Neuronal stem cell (in vitro differentiated cells): ENCODE measurements around the gene CAPG.

Experiments used
- DNase-seq: peaks from one replicate; pipeline ENCODE4 v3.0.0-alpha.2; 2013; ENCODE audit warnings: low spot score
- H2AFZ ChIP-seq: one replicate; pipeline ENCODE4 v1.6.1; 2013; ENCODE audit warnings: mild to moderate bottlenecking, low read length, inconsistent platforms
- H2AK5ac ChIP-seq: 2 replicates; pipeline ENCODE4 v1.6.1; 2013; ENCODE audit warnings: low read depth, mild to moderate bottlenecking, inconsistent platforms, low read length, moderate library complexity, mixed read lengths
- H2BK120ac ChIP-seq: 2 replicates; pipeline ENCODE4 v1.6.1; 2013; ENCODE audit warnings: low read depth, mild to moderate bottlenecking, inconsistent platforms, low read length, moderate library complexity, mixed read lengths
- H2BK12ac ChIP-seq: one replicate; pipeline ENCODE4 v1.6.1; 2013; ENCODE audit warnings: low read length, inconsistent platforms
- H2BK15ac ChIP-seq: 2 replicates; pipeline ENCODE4 v1.6.1; 2013; ENCODE audit warnings: mild to moderate bottlenecking, low read length, inconsistent platforms, mixed read lengths
- H2BK5ac ChIP-seq: one replicate; pipeline ENCODE4 v1.6.1; 2013; ENCODE audit warnings: inconsistent platforms, mild to moderate bottlenecking, low read length, moderate library complexity
- H3K14ac ChIP-seq: one replicate; pipeline ENCODE4 v1.6.1; 2013; ENCODE audit warnings: low read length, inconsistent platforms
- H3K18ac ChIP-seq: 2 replicates; pipeline ENCODE4 v1.6.1; 2013; ENCODE audit warnings: low read length, inconsistent platforms
- H3K23ac ChIP-seq: 2 replicates; pipeline ENCODE4 v1.6.1; 2013; ENCODE audit warnings: low read depth, mild to moderate bottlenecking, mixed read lengths, low read length, inconsistent platforms; ENCODE audit not compliant: poor library complexity
- H3K27ac ChIP-seq: replicated peaks from 3 replicates; pipeline ENCODE4 v1.5.1; 2013; ENCODE audit warnings: low read length, inconsistent platforms
- H3K27me3 ChIP-seq, 3 experiments: 2 replicates each; pipeline ENCODE4 v1.6.1; 2013; ENCODE audit warnings: low read length in 3 of 3, mild to moderate bottlenecking in 2 of 3, inconsistent platforms in 1 of 3, low read depth in 1 of 3, mixed read lengths in 1 of 3, moderate library complexity in 1 of 3; ENCODE audit not compliant: control insufficient read depth in 3 of 3, insufficient read depth in 3 of 3
- H3K36me3 ChIP-seq, 2 donors: replicated peaks in 1 of 2; 2 replicates each; pipeline ENCODE4 v1.6.1; 2013; ENCODE audit warnings: low read length in 2 of 2; ENCODE audit not compliant: control insufficient read depth in 2 of 2, insufficient read depth in 2 of 2
- H3K4ac ChIP-seq: 2 replicates; pipeline ENCODE4 v1.6.1; 2013; ENCODE audit warnings: inconsistent platforms, mild to moderate bottlenecking, low read length, moderate library complexity
- H3K4me1 ChIP-seq, 2 donors: 1 replicate in 1 of 2; 2 replicates in 1 of 2; pipeline ENCODE4 v1.6.1; 2013; ENCODE audit warnings: low read length in 2 of 2, low read depth in 1 of 2; ENCODE audit not compliant: control insufficient read depth in 2 of 2, insufficient read depth in 1 of 2
- H3K4me2 ChIP-seq: one replicate; pipeline ENCODE4 v1.6.1; 2013; ENCODE audit warnings: mild to moderate bottlenecking, low read length, inconsistent platforms; ENCODE audit not compliant: insufficient read depth, poor library complexity, severe bottlenecking
- H3K4me3 ChIP-seq, 2 donors: 2 replicates each; pipeline ENCODE4 v1.5.1; 2013; ENCODE audit warnings: low read length in 2 of 2, mild to moderate bottlenecking in 2 of 2, inconsistent platforms in 1 of 2, moderate library complexity in 1 of 2
- H3K79me1 ChIP-seq: one replicate; pipeline ENCODE4 v1.6.1; 2013; ENCODE audit warnings: low read depth, mild to moderate bottlenecking, inconsistent platforms, low read length, moderate library complexity
- H3K9ac ChIP-seq: one replicate; pipeline ENCODE4 v1.6.1; 2013; ENCODE audit warnings: mild to moderate bottlenecking, low read depth, low read length, inconsistent platforms; ENCODE audit not compliant: poor library complexity
- H3K9me3 ChIP-seq, 2 donors: replicated peaks in 1 of 2; 2 replicates each; pipeline versions ENCODE3 to v1.6.1; 2013; ENCODE audit warnings: low read length in 2 of 2, mild to moderate bottlenecking in 2 of 2, inconsistent platforms in 1 of 2, low read depth in 1 of 2, mixed read lengths in 1 of 2, moderate library complexity in 1 of 2; ENCODE audit not compliant: control insufficient read depth in 2 of 2, insufficient read depth in 1 of 2
- H4K8ac ChIP-seq: one replicate; pipeline ENCODE4 v1.6.1; 2013; ENCODE audit warnings: low read depth, mild to moderate bottlenecking, inconsistent platforms, low read length, moderate library complexity
- H4K91ac ChIP-seq: one replicate; pipeline ENCODE4 v1.6.1; 2013; ENCODE audit warnings: low read length, low read depth, mild to moderate bottlenecking, inconsistent platforms; ENCODE audit not compliant: poor library complexity
- WGBS, 2 donors: extraction: QIAGEN DNeasy Blood & Tissue Kit; methylation state at CpG; one replicate each; pipeline ENCODE4 v1.1.7; 2013; ENCODE audit warnings: missing lambda C conversion rate in 2 of 2, mixed read lengths in 1 of 2; ENCODE audit not compliant: insufficient read length in 2 of 2, insufficient replicate concordance in 1 of 2; ENCODE audit errors: extremely low coverage in 2 of 2; 5-methylcytosine and 5-hydroxymethylcytosine counted together

CAPG gene

DNA sequence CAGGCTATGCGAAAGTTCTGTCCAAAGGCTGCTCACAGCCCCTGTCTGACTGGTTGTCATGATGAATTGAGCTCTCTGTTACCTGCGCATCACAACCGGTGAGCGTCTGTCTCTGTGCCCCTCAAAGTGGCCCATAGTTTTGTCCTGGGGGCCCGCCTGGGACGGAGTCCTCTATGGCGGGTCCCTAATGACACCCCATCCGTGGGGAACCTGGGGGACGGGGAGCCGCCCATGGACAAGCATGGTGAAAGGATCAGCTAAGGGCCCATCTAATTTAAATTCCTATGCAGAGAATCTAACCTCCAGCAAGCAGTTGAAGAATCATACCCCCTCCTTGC is 55.1 kb downstream of the CAPG start:
- Histone ChIP-seq H4K8ac (no peak overlapping the region), H3K4me3 (peak overlapping the region; percentile 82 to 93), H3K27me3 (no peaks in the 10 kb centered on the region), H3K4me1 (peaks cover 4 to 7% of the 10 kb centered on the region in 2 donors), H3K18ac (peak overlapping the region; percentile 90), H2AK5ac (no peak overlapping the region), H3K79me1 (no peaks in the 10 kb centered on the region), H3K9ac (peak overlapping the region; percentile 90), H3K27ac (no peak overlapping the region), H3K4me2 (peak overlapping the region; percentile 67), H2BK15ac (no peak overlapping the region), H2AFZ (peak overlapping the region; percentile 97), H4K91ac (no peak overlapping the region), H3K23ac (no peak overlapping the region), H3K9me3 (no peaks in the 10 kb centered on the region), H3K14ac (no peak overlapping the region), H3K4ac (no peak overlapping the region), H3K36me3 (peaks cover 14 to 53% of the 10 kb centered on the region in 2 donors), H2BK12ac (no peak overlapping the region), H2BK5ac (peak overlapping the region; percentile 16), H2BK120ac (no peak overlapping the region)
- no CpG with 5 or more reads among the region's 10 CpGs for WGBS, 2 donors
- no peak for DNase-seq

DNA sequence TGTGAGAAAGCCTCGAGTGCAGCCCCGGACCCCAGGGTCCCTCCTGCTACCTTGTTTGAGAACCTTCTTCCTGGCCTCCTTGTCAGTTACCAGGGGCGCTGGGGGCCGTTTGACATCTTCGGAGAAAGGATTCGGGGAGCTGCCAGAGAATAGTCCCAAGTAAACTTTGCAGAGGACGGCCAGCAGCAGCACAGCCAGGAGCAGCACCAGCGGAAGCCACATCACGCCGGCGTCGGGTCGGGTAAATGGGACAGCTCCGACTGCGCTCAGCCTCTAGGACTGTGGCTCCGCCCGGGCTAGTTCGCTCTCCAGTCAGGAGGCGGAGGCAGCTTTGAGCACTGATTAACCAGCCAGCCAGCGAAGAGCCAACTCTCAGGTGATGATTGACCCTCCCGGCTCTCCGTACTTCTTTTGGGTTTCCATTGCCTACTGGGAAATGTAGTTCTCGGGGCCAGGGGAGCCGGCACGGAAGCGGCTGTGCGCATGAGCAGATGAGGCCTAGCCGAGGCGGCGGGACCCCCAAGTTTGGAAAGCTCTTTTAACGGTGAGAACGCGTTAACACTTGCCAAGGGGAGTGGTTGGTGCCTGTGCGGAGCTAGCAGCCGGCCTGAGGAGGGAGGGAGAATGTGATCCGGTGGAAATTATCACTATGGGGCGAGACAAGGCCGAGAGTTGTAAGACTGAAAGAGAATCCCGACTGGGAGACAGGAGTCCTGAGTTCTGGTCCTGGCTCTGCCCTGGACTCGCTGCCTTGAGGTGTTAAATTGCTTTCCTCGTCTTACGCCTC is 55.7 kb downstream of the CAPG start, which contains the start of the genes ELMOD3 and RETSAT:
TSS of gene ELMOD3 (plus strand) at position 484 of the 787 bp plus-strand sequence. CDS start 2,430 bp downstream, outside the sequence.
TSS of gene RETSAT (minus strand) at position 243 of the 787 bp plus-strand sequence. CDS start at position 222, 21 bp downstream.
- H3K79me1 ChIP-seq, result no peaks in the 10 kb centered on the region
- no peak within 1 kb of the TSS for H4K8ac ChIP-seq
- no peaks in the 10 kb centered on the region for H3K9me3 ChIP-seq
- no peak within 1 kb of the TSS for H2BK120ac ChIP-seq
- H3K27me3 ChIP-seq, result no peaks in the 10 kb centered on the region
- peaks cover 4 to 7% of the 10 kb centered on the region in 2 donors for H3K4me1 ChIP-seq
- DNase-seq, result peak; percentile 99
- peak within 1 kb of the TSS; percentile 97 for H2AFZ ChIP-seq
- peaks cover 17 to 54% of the 10 kb centered on the region in 2 donors for H3K36me3 ChIP-seq
- H3K27ac ChIP-seq, result no peak within 1 kb of the TSS
- peak within 1 kb of the TSS; percentile 90 for H3K18ac ChIP-seq
- H2BK12ac ChIP-seq, result no peak within 1 kb of the TSS
- peak within 1 kb of the TSS; percentile 90 for H3K9ac ChIP-seq
- H3K23ac ChIP-seq, result no peak within 1 kb of the TSS
- peak within 1 kb of the TSS; percentile 16 for H2BK5ac ChIP-seq
- H3K4me2 ChIP-seq, result peak within 1 kb of the TSS; percentile 71
- H2AK5ac ChIP-seq, result no peak within 1 kb of the TSS
- H3K4ac ChIP-seq, result no peak within 1 kb of the TSS
- H3K14ac ChIP-seq, result no peak within 1 kb of the TSS
- H3K4me3 ChIP-seq, result peak within 1 kb of the TSS; percentile 82 to 93
- H2BK15ac ChIP-seq, result peak within 1 kb of the TSS; percentile 5
- WGBS, 2 donors, result no CpG with 5 or more reads among the region's 42 CpGs
- no peak within 1 kb of the TSS for H4K91ac ChIP-seq

DNA sequence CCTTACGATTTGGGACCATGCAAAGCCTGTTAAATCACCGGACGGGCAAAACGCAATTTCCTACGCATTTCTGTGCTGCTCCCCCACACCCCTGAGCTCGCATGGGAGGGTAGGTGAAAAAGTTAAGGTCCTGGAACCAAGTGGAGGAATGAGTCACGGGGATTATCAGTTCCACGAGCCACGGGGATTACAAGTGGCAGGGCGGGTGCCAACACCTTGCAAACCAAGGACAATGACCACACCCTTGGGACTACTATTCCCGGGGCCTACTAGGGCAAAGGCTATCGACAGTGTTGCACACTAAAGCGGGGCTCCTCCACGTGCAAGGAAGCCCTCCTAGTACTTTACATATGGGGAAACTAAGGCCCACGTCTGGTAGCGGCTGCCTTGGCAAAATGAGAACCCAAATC is 56.3 kb downstream of the CAPG start:
- Histone ChIP-seq H3K9me3 (no peaks in the 10 kb centered on the region), H3K27me3 (no peaks in the 10 kb centered on the region), H2BK15ac (peak overlapping the region; percentile 5), H3K14ac (no peak overlapping the region), H3K79me1 (no peaks in the 10 kb centered on the region), H2BK120ac (no peak overlapping the region), H3K4ac (no peak overlapping the region), H2AFZ (peak overlapping the region; percentile 97), H2BK12ac (no peak overlapping the region), H3K4me1 (peaks cover 4 to 7% of the 10 kb centered on the region in 2 donors), H2AK5ac (no peak overlapping the region), H3K23ac (no peak overlapping the region), H3K4me3 (peak overlapping the region; percentile 79 to 93), H3K27ac (no peak overlapping the region), H3K18ac (peak overlapping the region; percentile 31), H3K4me2 (peak overlapping the region; percentile 71), H2BK5ac (no peak overlapping the region), H4K8ac (no peak overlapping the region), H3K36me3 (peaks cover 20 to 57% of the 10 kb centered on the region in 2 donors), H4K91ac (no peak overlapping the region), H3K9ac (peak overlapping the region; percentile 53)
- no CpG with 5 or more reads among the region's 16 CpGs for WGBS, 2 donors
- peak; percentile 3 for DNase-seq

DNA sequence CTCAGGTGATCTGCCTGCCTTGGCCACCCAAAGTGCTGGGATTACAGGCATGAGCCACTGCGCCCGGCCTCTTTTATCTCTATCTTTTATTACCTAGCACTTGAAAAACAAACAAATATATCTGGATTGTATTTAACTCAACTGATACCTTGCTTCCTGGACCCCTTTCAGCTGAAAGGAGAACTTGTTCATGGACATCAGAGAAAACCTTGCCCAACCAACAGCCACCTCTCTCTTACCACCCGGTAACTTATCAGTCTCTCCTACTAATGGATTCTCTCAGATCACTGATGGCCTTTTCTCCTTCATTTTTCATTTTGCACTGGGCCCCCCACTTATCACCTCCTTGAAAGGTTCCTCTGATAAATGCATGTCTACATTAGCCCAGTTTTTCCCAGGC is 62.6 kb downstream of the CAPG start:
- WGBS, 2 donors, result no CpG with 5 or more reads among the region's 3 CpGs
- H3K9ac ChIP-seq, result no peak overlapping the region
- no peak overlapping the region for H3K4ac ChIP-seq
- H3K79me1 ChIP-seq, result no peaks in the 10 kb centered on the region
- peaks cover 18 to 62% of the 10 kb centered on the region in 2 donors for H3K36me3 ChIP-seq
- no peaks in the 10 kb centered on the region for H3K27me3 ChIP-seq
- no peak overlapping the region for H2AK5ac ChIP-seq
- no peak overlapping the region for H4K8ac ChIP-seq
- H4K91ac ChIP-seq, result no peak overlapping the region
- H3K27ac ChIP-seq, result no peak overlapping the region
- H3K4me3 ChIP-seq, result no peak overlapping the region
- no peak for DNase-seq
- H3K23ac ChIP-seq, result no peak overlapping the region
- H2BK12ac ChIP-seq, result no peak overlapping the region
- no peak overlapping the region for H2BK120ac ChIP-seq
- no peak overlapping the region for H3K4me2 ChIP-seq
- H2AFZ ChIP-seq, result no peak overlapping the region
- no peak overlapping the region for H3K14ac ChIP-seq
- no peak overlapping the region for H2BK15ac ChIP-seq
- H3K18ac ChIP-seq, result no peak overlapping the region
- no peaks in the 10 kb centered on the region for H3K4me1 ChIP-seq
- no peaks in the 10 kb centered on the region for H3K9me3 ChIP-seq
- H2BK5ac ChIP-seq, result no peak overlapping the region
